Measurements from ENCODE around the gene ACOX1. TPM values are rescaled to one million over a fixed set of nuclear protein-coding genes. Genes with fewer than 3 reads are reported as not detected.

ACOX1 gene
- total and polyA plus RNA-seq, 2 experiments from 2014 or later = 17.4 to 36.3 TPM

DNA sequence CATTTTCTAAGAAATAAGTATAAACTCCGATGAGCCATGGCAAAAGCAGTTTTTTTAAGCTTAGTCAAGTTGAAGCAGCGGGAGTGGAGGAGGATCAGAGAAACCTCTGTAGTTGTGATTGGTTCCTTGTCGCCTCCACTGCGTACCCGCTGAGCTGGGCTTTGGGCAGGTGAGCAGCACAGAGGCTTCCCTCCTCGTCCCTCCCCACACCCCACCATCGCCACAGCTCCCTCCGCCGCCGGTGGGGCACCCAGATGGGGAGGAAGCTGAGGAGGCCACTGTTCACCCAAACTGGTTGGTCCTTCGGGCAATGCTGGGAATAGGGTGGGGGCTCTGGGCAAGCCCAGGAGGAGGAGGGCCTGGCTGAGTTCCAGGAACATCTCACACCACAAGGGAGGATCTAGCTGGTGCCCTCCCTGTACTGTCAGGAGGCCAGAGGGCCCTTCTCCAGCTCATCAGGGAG, 69.1 kb downstream of the ACOX1 start:
- no peak for TF ChIP-seq EZH2 (IDR thresholded peaks at IDR 0.05; ENCODE audit: insufficient read depth, poor library complexity, severe bottlenecking)
- no peak for TF ChIP-seq EZH2phosphoT487 (IDR thresholded peaks at IDR 0.05; ENCODE audit: insufficient read depth, low read depth)
- in situ Hi-C loops (cut with MboI) = loop anchor here (25.0 kb wide), 1 partner anchor 377 kb away; no protein-coding TSS in a partner anchor

DNA sequence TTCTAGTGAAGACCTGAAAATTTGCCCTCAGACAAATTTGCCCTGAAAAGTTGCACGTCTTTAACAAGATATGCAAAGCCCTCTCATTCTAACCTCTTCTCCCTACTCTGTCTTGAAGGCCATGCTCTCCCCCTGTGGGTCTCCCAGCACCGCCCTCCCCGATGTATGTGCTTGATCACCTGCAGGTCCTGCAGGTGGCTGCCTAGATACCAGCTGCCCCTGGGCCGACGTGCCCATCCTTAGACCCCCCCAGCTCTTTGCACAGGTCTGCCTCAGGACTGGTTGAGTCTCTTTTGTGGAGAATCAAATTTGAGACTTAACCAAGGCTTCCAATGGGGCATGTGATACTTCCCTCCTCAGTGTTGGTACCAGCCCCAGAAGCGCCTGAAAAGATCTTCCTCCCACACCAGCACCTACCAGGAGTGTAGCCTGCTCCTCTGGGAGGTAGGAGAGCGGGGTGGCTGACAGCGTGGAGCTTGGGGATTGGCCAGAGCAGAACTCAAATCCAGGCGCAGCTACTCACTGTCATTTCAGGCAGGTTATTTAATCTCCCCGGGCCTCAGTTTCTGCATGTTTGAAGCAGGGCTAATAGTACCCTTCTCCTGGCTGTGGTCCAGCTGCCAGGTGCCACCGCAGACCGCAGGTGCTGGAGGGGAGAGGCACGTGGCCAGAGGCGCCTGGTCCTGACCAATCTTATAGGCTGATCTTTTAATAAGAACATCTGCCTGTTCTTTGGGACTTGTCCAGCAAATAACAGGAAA, 69.7 kb downstream of the ACOX1 start:
- no peak overlapping the region for H3K27ac ChIP-seq
- in situ Hi-C loops (cut with MboI) = loop anchor here (25.0 kb wide), 1 partner anchor 378 kb away; no protein-coding TSS in a partner anchor
- no peaks in the 10 kb centered on the region for H3K9me3 ChIP-seq (ENCODE audit: low read depth)
- peak overlapping the region; percentile 38 for H3K4me2 ChIP-seq (ENCODE audit: unreplicated experiment)
- H3K9me2 ChIP-seq (ENCODE audit: insufficient read depth) = no peaks in the 10 kb centered on the region
- H3K27me3 ChIP-seq (replicated peaks; ENCODE audit: insufficient read depth) = no peaks in the 10 kb centered on the region
- H3K4me3 ChIP-seq = no peak overlapping the region
- peaks cover 17% of the 10 kb centered on the region; the same call in 1 of the 2 replicates for H3F3A ChIP-seq (ENCODE audit: insufficient read depth)
- H3K9ac ChIP-seq = no peak overlapping the region
- TF ChIP-seq EZH2phosphoT487 (IDR thresholded peaks at IDR 0.05; ENCODE audit: insufficient read depth, low read depth) = no peak
- no peak for TF ChIP-seq EZH2 (IDR thresholded peaks at IDR 0.05; ENCODE audit: insufficient read depth, poor library complexity, severe bottlenecking)
- DNase-seq = no peak
- H4K20me1 ChIP-seq (ENCODE audit: insufficient read depth) = no peaks in the 10 kb centered on the region
- H3K79me2 ChIP-seq (ENCODE audit: insufficient read depth) = peaks cover under 1% of the 10 kb centered on the region
- 54 to 58% methylated on average over 14 of the region's 14 CpGs for WGBS, 2 experiments (ENCODE audit: low coverage in 1 of 2, low lambda C conversion rate in 2 of 2, missing lambda C conversion rate in 2 of 2)
- H3K4me1 ChIP-seq (ENCODE audit: insufficient read depth) = peaks cover 11% of the 10 kb centered on the region
- H3K36me3 ChIP-seq (ENCODE audit: low read depth) = no peaks in the 10 kb centered on the region
- H2AFZ ChIP-seq = peak overlapping the region; percentile 58; the same call in 1 of the 2 replicates

More for the DNA sequence above, 69.1 kb downstream of the ACOX1 start:
- H3K4me2 ChIP-seq (ENCODE audit: unreplicated experiment) = peak overlapping the region; percentile 38
- no peaks in the 10 kb centered on the region for H4K20me1 ChIP-seq (ENCODE audit: insufficient read depth)
- H3K9me3 ChIP-seq (ENCODE audit: low read depth) = no peaks in the 10 kb centered on the region
- no peaks in the 10 kb centered on the region for H3K27me3 ChIP-seq (replicated peaks; ENCODE audit: insufficient read depth)
- H3K36me3 ChIP-seq (ENCODE audit: low read depth) = no peaks in the 10 kb centered on the region
- H3K27ac ChIP-seq = 0 out of 2 replicates have a peak overlapping the region, but pooled peaks have one; percentile 24
- H3K9ac ChIP-seq = peak overlapping the region; percentile 18; the same call in 1 of the 2 replicates
- H3K9me2 ChIP-seq (ENCODE audit: insufficient read depth) = no peaks in the 10 kb centered on the region
- H2AFZ ChIP-seq = peak overlapping the region; percentile 58
- peaks cover 17% of the 10 kb centered on the region; the same call in 1 of the 2 replicates for H3F3A ChIP-seq (ENCODE audit: insufficient read depth)
- DNase-seq = peak; percentile 81
- no peaks in the 10 kb centered on the region for H3K79me2 ChIP-seq (ENCODE audit: insufficient read depth)
- no peak overlapping the region for H3K4me3 ChIP-seq
- WGBS, 2 experiments (ENCODE audit: low coverage in 1 of 2, low lambda C conversion rate in 2 of 2, missing lambda C conversion rate in 2 of 2) = 14 to 17% methylated on average over 11 of the region's 11 CpGs
- peaks cover 11% of the 10 kb centered on the region for H3K4me1 ChIP-seq (ENCODE audit: insufficient read depth)

DNA sequence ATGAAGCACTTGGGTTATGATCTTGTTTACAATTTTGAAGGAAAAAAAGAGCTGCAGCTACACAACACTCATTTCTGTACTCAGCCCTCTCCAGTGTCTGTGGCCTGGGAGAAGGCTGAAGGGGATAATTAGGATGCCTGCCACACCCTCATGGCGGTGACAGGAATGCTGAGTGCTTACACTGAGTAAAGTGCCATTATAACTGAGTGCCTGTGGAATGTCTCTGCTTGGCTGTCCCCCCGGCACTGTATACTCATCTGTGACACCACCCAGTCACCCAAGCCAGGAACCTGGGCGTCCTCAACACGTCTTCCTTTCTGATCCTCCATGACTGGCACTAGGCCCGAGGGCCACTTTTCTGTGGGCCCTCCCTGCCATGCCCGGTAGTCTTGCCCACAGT, 70.8 kb downstream of the ACOX1 start:
- no peak for TF ChIP-seq EZH2phosphoT487 (IDR thresholded peaks at IDR 0.05; ENCODE audit: insufficient read depth, low read depth)
- TF ChIP-seq EZH2 (IDR thresholded peaks at IDR 0.05; ENCODE audit: insufficient read depth, poor library complexity, severe bottlenecking) = no peak
- 10 to 17% methylated on average over 6 of the region's 6 CpGs for WGBS, 2 experiments (ENCODE audit: low coverage in 1 of 2, low lambda C conversion rate in 2 of 2, missing lambda C conversion rate in 2 of 2)
- Histone ChIP-seq H3K27me3 (replicated peaks; ENCODE audit: insufficient read depth) (no peaks in the 10 kb centered on the region), H3K4me3 (no peak overlapping the region), H3K27ac (no peak overlapping the region), H3K9ac (no peak overlapping the region), H3K36me3 (ENCODE audit: low read depth) (no peaks in the 10 kb centered on the region), H2AFZ (peak overlapping the region; percentile 23; the same call in 1 of the 2 replicates), H3K9me3 (ENCODE audit: low read depth) (no peaks in the 10 kb centered on the region), H3K9me2 (ENCODE audit: insufficient read depth) (no peaks in the 10 kb centered on the region), H4K20me1 (ENCODE audit: insufficient read depth) (no peaks in the 10 kb centered on the region), H3K4me1 (ENCODE audit: insufficient read depth) (peaks cover 17% of the 10 kb centered on the region), H3K79me2 (ENCODE audit: insufficient read depth) (peaks cover 11% of the 10 kb centered on the region), H3F3A (ENCODE audit: insufficient read depth) (peaks cover 26% of the 10 kb centered on the region; the same call in 1 of the 2 replicates), H3K4me2 (ENCODE audit: unreplicated experiment) (no peak overlapping the region)
- in situ Hi-C loops (cut with MboI) = loop anchor here (25.0 kb wide), 1 partner anchor 379 kb away; no protein-coding TSS in a partner anchor
- peak; percentile 62 for DNase-seq

DNA sequence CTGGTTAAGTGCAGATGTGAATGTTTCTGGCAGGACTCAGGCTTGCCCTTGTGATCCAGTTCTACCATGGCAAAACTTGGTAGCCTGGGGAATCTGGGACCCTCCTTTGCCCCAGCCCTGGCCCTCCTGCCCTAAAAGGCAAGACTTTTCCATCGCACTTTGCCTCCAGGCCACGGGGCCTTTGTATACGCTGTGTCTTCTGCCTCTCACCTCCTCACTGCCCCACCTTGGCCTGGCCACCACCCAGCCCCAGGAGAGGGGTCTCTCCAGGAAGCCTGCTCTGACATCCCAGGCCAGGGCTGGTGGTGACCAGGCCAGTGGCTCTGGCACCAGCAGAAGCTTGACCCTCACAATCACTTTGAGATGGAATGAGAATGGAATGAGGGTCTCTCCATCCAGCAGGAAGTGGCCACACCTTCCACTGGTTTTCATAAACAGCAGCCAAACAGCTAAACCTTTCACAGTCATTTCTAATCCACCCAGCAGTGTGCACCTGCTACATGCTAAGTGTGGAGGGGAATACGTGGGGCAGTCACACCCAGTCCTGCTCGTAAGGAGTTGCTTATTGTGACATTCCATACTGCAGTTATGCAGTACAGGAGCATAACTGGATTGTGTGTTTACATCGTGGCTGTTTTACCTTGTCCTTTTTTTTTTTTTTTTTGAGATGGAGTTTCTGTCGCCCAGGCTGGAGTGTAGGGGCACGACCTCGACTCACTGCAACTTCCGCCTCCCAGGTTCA, 72.7 kb downstream of the ACOX1 start:
- no peak for DNase-seq
- Histone ChIP-seq H4K20me1 (ENCODE audit: insufficient read depth) (no peaks in the 10 kb centered on the region), H3K9ac (no peak overlapping the region), H3K9me2 (ENCODE audit: insufficient read depth) (no peaks in the 10 kb centered on the region), H3K79me2 (ENCODE audit: insufficient read depth) (peaks cover 13% of the 10 kb centered on the region), H3F3A (ENCODE audit: insufficient read depth) (peaks cover 31% of the 10 kb centered on the region; the same call in 1 of the 2 replicates), H3K9me3 (ENCODE audit: low read depth) (no peaks in the 10 kb centered on the region), H3K4me2 (ENCODE audit: unreplicated experiment) (no peak overlapping the region), H3K27me3 (replicated peaks; ENCODE audit: insufficient read depth) (no peaks in the 10 kb centered on the region), H3K4me3 (no peak overlapping the region), H2AFZ (no peak overlapping the region; the same call in 1 of the 2 replicates), H3K36me3 (ENCODE audit: low read depth) (no peaks in the 10 kb centered on the region; the same call in 1 of the 2 replicates), H3K4me1 (ENCODE audit: insufficient read depth) (peaks cover 17% of the 10 kb centered on the region), H3K27ac (no peak overlapping the region)
- 84 to 85% methylated on average over 10 of the region's 10 CpGs for WGBS, 2 experiments (ENCODE audit: low coverage in 1 of 2, low lambda C conversion rate in 2 of 2, missing lambda C conversion rate in 2 of 2)
- in situ Hi-C loops (cut with MboI) = loop anchor here (25.0 kb wide), 1 partner anchor 381 kb away; no protein-coding TSS in a partner anchor
- no peak for TF ChIP-seq EZH2phosphoT487 (IDR thresholded peaks at IDR 0.05; ENCODE audit: insufficient read depth, low read depth)

Measured in GM23248 (cell line).